Mesodermal cell (in vitro differentiated cells): Measurements from ENCODE around the gene LHX4.

ENCODE experiments used
- H3K27ac ChIP-seq: 2 replicates; pipeline ENCODE4 v1.7.0; 2013; ENCODE audit warnings: mild to moderate bottlenecking, low read depth, low read length, moderate library complexity; ENCODE audit not compliant: severe bottlenecking
- H3K36me3 ChIP-seq: 2 replicates; pipeline ENCODE4 v1.7.1; 2013; ENCODE audit warnings: mild to moderate bottlenecking, low read length, moderate library complexity; ENCODE audit not compliant: control insufficient read depth, insufficient read depth
- H3K4me1 ChIP-seq: one replicate; pipeline ENCODE4 v1.7.1; 2013; ENCODE audit warnings: mild to moderate bottlenecking, low read length; ENCODE audit not compliant: insufficient read depth, control insufficient read depth, poor library complexity, severe bottlenecking
- H3K4me3 ChIP-seq: 2 replicates; pipeline ENCODE4 v1.7.0; 2013; ENCODE audit warnings: low read length, control low read depth, mild to moderate bottlenecking; ENCODE audit not compliant: insufficient read depth, poor library complexity, severe bottlenecking; ENCODE audit errors: extremely low read depth
- H3K9me3 ChIP-seq: 2 replicates; pipeline ENCODE4 v1.7.1; 2013; ENCODE audit warnings: mild to moderate bottlenecking, low read length, moderate library complexity; ENCODE audit not compliant: control insufficient read depth
- WGBS, 2 experiments: methylation state at CpG; one replicate each; pipeline ENCODE4 v1.1.5; 2013; ENCODE audit warnings: missing lambda C conversion rate in 2 of 2; ENCODE audit not compliant: insufficient coverage in 2 of 2; 5-methylcytosine and 5-hydroxymethylcytosine counted together

The LHX4 gene

GRCh38 chr1:180253585-180254495 is 23.8 kb downstream of the LHX4 start:
- Histone ChIP-seq H3K4me3 (no peak overlapping the region), H3K36me3 (no peaks in the 10 kb centered on the region), H3K27ac (no peak overlapping the region), H3K9me3 (no peaks in the 10 kb centered on the region), H3K4me1 (peaks cover 11% of the 10 kb centered on the region)
- 88% methylated on average over 28 to 31 of the region's 31 CpGs for WGBS, 2 experiments

GRCh38 chr1:180254496-180254819 is 24.4 kb downstream of the LHX4 start:
- 89 to 94% methylated on average over 6 to 7 of the region's 9 CpGs for WGBS, 2 experiments
- Histone ChIP-seq H3K4me1 (peaks cover 11% of the 10 kb centered on the region), H3K9me3 (no peaks in the 10 kb centered on the region), H3K4me3 (no peak overlapping the region), H3K36me3 (no peaks in the 10 kb centered on the region), H3K27ac (no peak overlapping the region)

- H3K9me3 ChIP-seq = no peaks in the 10 kb centered on the region
- WGBS, 2 experiments = 86 to 87% methylated on average over 11 of the region's 11 CpGs
- no peak overlapping the region for H3K27ac ChIP-seq
Measured at GRCh38 chr1:180254854-180255253, 24.8 kb downstream of the LHX4 start.

GRCh38 chr1:180255536-180256340 is 25.7 kb downstream of the LHX4 start:
- Histone ChIP-seq H3K4me3 (no peak overlapping the region), H3K36me3 (no peaks in the 10 kb centered on the region), H3K27ac (no peak overlapping the region), H3K4me1 (no peaks in the 10 kb centered on the region), H3K9me3 (no peaks in the 10 kb centered on the region)
- WGBS, 2 experiments = 84 to 86% methylated on average over 17 to 18 of the region's 18 CpGs

More at GRCh38 chr1:180254854-180255253, 24.8 kb downstream of the LHX4 start:
- H3K4me3 ChIP-seq = no peak overlapping the region
- H3K36me3 ChIP-seq = no peaks in the 10 kb centered on the region
- peaks cover 9% of the 10 kb centered on the region for H3K4me1 ChIP-seq

GRCh38 chr1:180256341-180257027 is 26.4 kb downstream of the LHX4 start:
- H3K27ac ChIP-seq = no peak overlapping the region
- 90 to 91% methylated on average over 11 to 12 of the region's 15 CpGs for WGBS, 2 experiments
- no peaks in the 10 kb centered on the region for H3K36me3 ChIP-seq
- H3K4me3 ChIP-seq = no peak overlapping the region
- no peaks in the 10 kb centered on the region for H3K9me3 ChIP-seq
- H3K4me1 ChIP-seq = no peaks in the 10 kb centered on the region

DNA sequence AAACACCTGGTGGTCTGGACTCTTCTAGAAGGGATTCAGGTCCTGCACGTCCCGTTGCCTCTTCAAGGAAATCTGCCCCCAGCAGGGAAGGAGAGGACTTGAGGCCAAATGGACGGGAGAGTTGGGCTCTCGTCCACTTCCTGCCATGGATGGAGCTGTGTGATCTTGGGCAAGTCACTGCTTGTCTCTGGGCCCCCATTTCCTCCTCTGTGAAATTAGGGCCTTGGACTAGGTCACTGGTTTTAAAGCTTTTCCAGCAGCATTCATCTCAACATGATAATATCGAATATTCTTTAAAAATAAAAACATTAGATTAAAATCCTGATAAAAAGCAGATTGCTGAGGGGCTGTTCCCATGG is 26.9 kb downstream of the LHX4 start:
- no peaks in the 10 kb centered on the region for H3K9me3 ChIP-seq
- H3K4me1 ChIP-seq = no peaks in the 10 kb centered on the region
- no peaks in the 10 kb centered on the region for H3K36me3 ChIP-seq
- WGBS, 2 experiments = 73 to 88% methylated on average over 4 of the region's 5 CpGs
- H3K27ac ChIP-seq = no peak overlapping the region
- no peak overlapping the region for H3K4me3 ChIP-seq

DNA sequence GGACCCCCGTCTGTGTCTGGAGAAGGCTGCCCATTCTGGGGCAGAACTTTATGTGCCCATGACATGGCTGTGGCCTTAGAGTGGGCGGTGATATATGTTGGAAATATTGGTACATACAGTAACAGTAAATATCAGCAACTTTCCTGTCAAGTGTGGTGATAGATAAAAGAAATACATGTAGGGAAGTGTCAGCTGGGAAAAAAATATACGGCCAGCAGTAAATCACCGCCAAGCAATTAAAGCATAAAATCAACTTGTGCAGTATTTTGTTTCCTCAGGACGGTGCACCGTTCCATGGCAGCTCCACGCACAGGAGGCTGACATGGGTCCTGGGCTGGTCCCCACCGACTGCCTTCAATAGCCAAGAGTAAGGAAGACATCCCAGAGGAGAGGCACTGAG is 27.4 kb downstream of the LHX4 start:
- 89 to 94% methylated on average over 6 of the region's 8 CpGs for WGBS, 2 experiments
- H3K27ac ChIP-seq = no peak overlapping the region

GRCh38 chr1:180258290-180258689 is 28.2 kb downstream of the LHX4 start:
- 92% methylated on average over 11 of the region's 12 CpGs for WGBS, 2 experiments

More for the DNA sequence above, 27.4 kb downstream of the LHX4 start:
- Histone ChIP-seq H3K4me1 (no peaks in the 10 kb centered on the region), H3K9me3 (no peaks in the 10 kb centered on the region), H3K4me3 (no peak overlapping the region), H3K36me3 (no peaks in the 10 kb centered on the region)

GRCh38 chr1:180258935-180259334 is 28.9 kb downstream of the LHX4 start:
- Histone ChIP-seq H3K27ac (no peak overlapping the region), H3K4me1 (no peaks in the 10 kb centered on the region), H3K36me3 (no peaks in the 10 kb centered on the region), H3K9me3 (no peaks in the 10 kb centered on the region), H3K4me3 (no peak overlapping the region)
- WGBS, 2 experiments = 86 to 94% methylated on average over 3 to 5 of the region's 5 CpGs

More at GRCh38 chr1:180258290-180258689, 28.2 kb downstream of the LHX4 start:
- H3K36me3 ChIP-seq = no peaks in the 10 kb centered on the region
- no peak overlapping the region for H3K27ac ChIP-seq
- H3K4me3 ChIP-seq = no peak overlapping the region
- no peaks in the 10 kb centered on the region for H3K4me1 ChIP-seq
- H3K9me3 ChIP-seq = no peaks in the 10 kb centered on the region

- Histone ChIP-seq H3K9me3 (no peaks in the 10 kb centered on the region), H3K27ac (no peak overlapping the region), H3K36me3 (no peaks in the 10 kb centered on the region), H3K4me3 (no peak overlapping the region), H3K4me1 (no peaks in the 10 kb centered on the region)
- WGBS, 2 experiments = 90 to 92% methylated on average over 21 of the region's 22 CpGs
Measured at GRCh38 chr1:180259431-180260338, 29.6 kb downstream of the LHX4 start.
